ENCODE results near the gene RAB10. TPM values are rescaled to one million over a fixed set of nuclear protein-coding genes. Genes with fewer than 3 reads are reported as not detected.

RAB10 gene
- total RNA-seq, 3 donors from 2014 or later (not counting 1 experiment from before 2014, with no cell fraction given) = 35.8 to 44.2 (median 39.5) TPM

DNA sequence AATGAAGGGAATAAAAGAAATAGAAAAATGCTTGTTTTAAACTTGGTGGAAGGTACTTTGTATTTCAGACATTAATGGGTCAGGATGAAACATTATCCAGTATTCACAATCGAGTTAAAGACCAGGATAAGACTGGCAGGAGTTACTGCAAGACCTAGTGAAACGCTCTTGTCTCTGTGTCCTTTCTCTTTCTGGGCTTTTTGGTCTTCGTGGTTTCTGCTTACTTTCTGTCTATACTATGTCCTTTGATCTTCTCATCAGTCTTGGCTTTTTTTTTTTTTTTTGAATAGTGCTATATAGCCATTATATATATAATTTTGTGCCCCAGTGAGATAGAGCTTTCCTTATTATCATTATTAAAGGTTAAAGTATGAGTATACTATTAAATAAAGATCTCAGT, 96.9 kb downstream of the RAB10 start:
- Mint-ChIP-seq H3K36me3 (peaks cover 7% of the 10 kb centered on the region), H3K4me1 (peaks cover 9 to 13% of the 10 kb centered on the region in 2 donors), H3K27me3 (ENCODE audit: low read depth in 2 of 2) (no peaks in the 10 kb centered on the region), H3K9me3 (no peaks in the 10 kb centered on the region), H3K27ac (peak overlapping the region in 1 of 2 donors; percentile 54), H3K4me3 (no peak overlapping the region)
- H3K27me3 ChIP-seq (ENCODE audit: control insufficient read depth, insufficient read depth, low read length) = no peaks in the 10 kb centered on the region
- DNase-seq (no peak), ATAC-seq (no peak)
- WGBS (ENCODE audit: insufficient coverage) = 51% methylated on average over 3 of the region's 3 CpGs
- H3K9me3 ChIP-seq (ENCODE audit: control insufficient read depth, insufficient read depth, low read length) = no peaks in the 10 kb centered on the region
- no peaks in the 10 kb centered on the region for H3K4me1 ChIP-seq (ENCODE audit: control insufficient read depth, insufficient read depth, low read length)
- no peak overlapping the region for H3K27ac ChIP-seq (ENCODE audit: low read length)
- TF ChIP-seq CTCF (IDR thresholded peaks at IDR 0.05) = no peak
- peaks cover 36% of the 10 kb centered on the region for H3K36me3 ChIP-seq (ENCODE audit: control insufficient read depth, insufficient read depth, low read length)
- intact Hi-C loops (cut with micrococcal nuclease) = no loop called here
- no peak overlapping the region for H3K4me3 ChIP-seq (ENCODE audit: low read length)

DNA sequence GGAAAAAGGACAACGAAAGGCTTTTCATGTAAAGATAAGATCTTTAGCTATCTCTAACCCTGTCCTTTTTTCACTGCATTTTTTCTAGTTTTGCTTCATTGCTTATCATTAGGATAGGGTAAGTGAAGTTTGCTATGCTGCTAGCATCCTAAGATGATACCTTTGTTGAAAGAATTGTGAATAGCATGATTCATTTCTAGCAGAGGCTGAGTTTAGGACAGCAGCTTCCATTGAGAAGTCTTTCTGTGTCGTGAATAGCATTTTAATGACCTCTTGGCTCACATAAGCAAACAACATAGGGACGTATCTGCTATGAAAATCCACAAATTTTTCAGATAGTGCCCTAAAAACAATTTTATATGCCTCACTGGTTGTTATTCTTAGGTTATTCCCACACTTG, 102.6 kb downstream of the RAB10 start:
- TF ChIP-seq CTCF (IDR thresholded peaks at IDR 0.05) = no peak
- intact Hi-C loops (cut with micrococcal nuclease) = no loop called here
- no peaks in the 10 kb centered on the region for H3K9me3 Mint-ChIP-seq

DNA sequence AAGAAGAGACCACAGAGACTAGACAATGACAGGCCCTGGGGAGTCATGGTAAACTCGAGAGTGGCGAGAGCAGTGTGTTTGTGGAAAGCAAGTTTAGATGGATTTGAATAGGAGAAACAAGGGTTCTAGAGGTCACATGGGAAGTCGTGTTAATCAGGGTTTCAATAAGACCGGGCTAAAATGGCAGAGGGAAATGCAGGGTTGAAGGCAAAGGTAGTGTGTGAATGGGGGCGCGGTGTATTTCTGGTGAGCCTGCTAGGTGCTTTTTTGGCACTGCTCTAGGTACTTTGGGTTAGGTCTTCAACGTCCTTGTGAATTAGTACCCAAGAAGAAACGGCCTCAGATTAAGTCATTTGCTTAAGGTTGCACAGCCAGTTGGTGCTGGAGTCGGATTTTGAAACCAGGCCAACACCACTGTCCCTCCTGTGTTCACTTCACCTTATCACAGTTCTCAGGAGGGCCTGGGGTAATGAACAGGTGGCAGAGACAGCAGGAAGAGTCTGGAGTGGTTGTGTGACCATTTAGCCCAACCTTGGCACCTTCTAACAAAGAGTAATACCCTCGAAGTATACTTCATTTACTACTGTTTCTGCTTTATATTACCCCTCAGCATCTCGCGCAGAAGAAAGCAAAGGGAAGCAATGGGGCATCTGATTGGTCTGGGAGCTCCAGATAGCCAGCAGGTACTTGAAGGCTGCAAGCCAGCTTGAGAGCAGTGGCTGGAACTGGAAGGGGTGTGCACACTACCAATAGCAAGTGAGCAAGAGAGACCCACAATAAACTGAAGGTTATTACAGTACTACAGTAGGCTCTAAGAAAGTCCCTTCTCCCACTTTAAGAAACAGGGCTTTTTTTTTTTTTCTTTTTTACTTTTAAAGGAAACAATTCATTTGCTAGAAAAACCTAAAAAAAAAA, 105.6 kb downstream of the RAB10 start:
- Mint-ChIP-seq H3K9me3 (no peaks in the 10 kb centered on the region), H3K4me3 (no peak overlapping the region), H3K27me3 (ENCODE audit: low read depth in 2 of 2) (no peaks in the 10 kb centered on the region), H3K27ac (peak overlapping the region in 1 of 2 donors; percentile 7), H3K4me1 (peaks cover 0 to 14% of the 10 kb centered on the region in 2 donors), H3K36me3 (peaks cover 7% of the 10 kb centered on the region)
- Histone ChIP-seq H3K4me3 (ENCODE audit: low read length) (no peak overlapping the region), H3K27ac (ENCODE audit: low read length) (no peak overlapping the region), H3K4me1 (ENCODE audit: control insufficient read depth, insufficient read depth, low read length) (no peaks in the 10 kb centered on the region), H3K9me3 (ENCODE audit: control insufficient read depth, insufficient read depth, low read length) (no peaks in the 10 kb centered on the region), H3K36me3 (ENCODE audit: control insufficient read depth, insufficient read depth, low read length) (peaks cover 15% of the 10 kb centered on the region), H3K27me3 (ENCODE audit: control insufficient read depth, insufficient read depth, low read length) (no peaks in the 10 kb centered on the region)
- 87% methylated on average over 12 of the region's 12 CpGs for WGBS (ENCODE audit: insufficient coverage)
- no peak for ATAC-seq
- no peak for TF ChIP-seq CTCF (IDR thresholded peaks at IDR 0.05)
- no peak for DNase-seq
- intact Hi-C loops (cut with micrococcal nuclease) = no loop called here

More for the DNA sequence above, 102.6 kb downstream of the RAB10 start:
- H3K4me1 Mint-ChIP-seq = peaks cover 0 to 14% of the 10 kb centered on the region in 2 donors
- DNase-seq (no peak), ATAC-seq (no peak)
- H3K27me3 Mint-ChIP-seq (ENCODE audit: low read depth in 2 of 2) = no peaks in the 10 kb centered on the region
- Histone ChIP-seq H3K4me1 (ENCODE audit: control insufficient read depth, insufficient read depth, low read length) (no peaks in the 10 kb centered on the region), H3K27me3 (ENCODE audit: control insufficient read depth, insufficient read depth, low read length) (no peaks in the 10 kb centered on the region), H3K4me3 (ENCODE audit: low read length) (no peak overlapping the region), H3K27ac (ENCODE audit: low read length) (no peak overlapping the region), H3K9me3 (ENCODE audit: control insufficient read depth, insufficient read depth, low read length) (no peaks in the 10 kb centered on the region), H3K36me3 (ENCODE audit: control insufficient read depth, insufficient read depth, low read length) (peaks cover 22% of the 10 kb centered on the region)
- peak overlapping the region in 1 of 2 donors; percentile 21 for H3K27ac Mint-ChIP-seq
- WGBS (ENCODE audit: insufficient coverage) = 100% methylated on average over 3 of the region's 3 CpGs
- peaks cover 7% of the 10 kb centered on the region for H3K36me3 Mint-ChIP-seq
- no peak overlapping the region for H3K4me3 Mint-ChIP-seq

Measured in natural killer cell (primary cell).